K562 (cell line): ENCODE results near the gene ACOX1. TPM values are rescaled to one million over a fixed set of nuclear protein-coding genes. Genes with fewer than 3 reads are reported as not detected.

Experiments used
- ATAC-seq: fragments of 200-7000 bp; cut with Tn5 transposase; 3 replicates; pipeline ENCODE4 v1.9.1; 2020; ENCODE audit warnings: moderate library complexity
- BruUV-seq: library from RNA; stranded (reverse); fragments of 400-500 nt; replicated peaks from 2 replicates; lab custom pipeline; 2021; lab: Mats Ljungman, UMichigan
- CTCF ChIA-PET: fragments of 300-600 bp; formaldehyde crosslinking; extraction: SDS; loops from one replicate; lab custom pipeline; 2021; ENCODE audit warnings: low intra/inter-chr PET ratio; lab: Yijun Ruan, JAX
- POLR2A ChIA-PET: fragments of 300-600, 350-650 bp; sonication (Branson Sonifier 250); formaldehyde crosslinking; extraction: SDS; loops from one replicate; lab custom pipeline; 2021; ENCODE audit warnings: antibody characterized with exemption, inconsistent platforms; lab: Yijun Ruan, JAX
- DNase-seq, 4 experiments: peaks; one replicate each; pipeline versions ENCODE4 v3.0.0 to v3.0.0-alpha.2; 2011 to 2018; ENCODE audit warnings: low spot score in 3 of 4, mixed read lengths in 3 of 4; ENCODE audit errors: extremely low read depth in 1 of 4
- FAIRE-seq: peaks from 2 replicates; lab custom pipeline; 2011; peaks lifted over from hg19 to GRCh38; lab: Jason Lieb, UNC
- H2AFZ ChIP-seq: 2 replicates; pipeline ENCODE4 v1.6.0; 2011; ENCODE audit warnings: low read depth, low read length, control low read depth, inconsistent platforms
- H3K27ac ChIP-seq: fragments of 200-600 bp; 3 replicates; pipeline ENCODE4 v1.8.0; 2011; ENCODE audit warnings: low read depth, mild to moderate bottlenecking, control low read depth, inconsistent platforms, low read length, moderate library complexity, mixed read lengths; ENCODE audit errors: extremely low read depth
- H3K27me3 ChIP-seq, 2 experiments: fragments of 300-600 bp in 1 of 2; 2 replicates in 1 of 2; 3 replicates in 1 of 2; pipeline versions ENCODE4 v1.6.0 to v1.8.0; 2011; ENCODE audit warnings: inconsistent platforms in 2 of 2, low read length in 2 of 2, mild to moderate bottlenecking in 1 of 2, mixed read lengths in 1 of 2, moderate library complexity in 1 of 2; ENCODE audit not compliant: control insufficient read depth in 2 of 2, insufficient read depth in 2 of 2
- H3K36me3 ChIP-seq: fragments of 300-600 bp; 3 replicates; pipeline ENCODE4 v1.8.0; 2011; ENCODE audit warnings: mild to moderate bottlenecking, low read length, inconsistent platforms; ENCODE audit not compliant: control insufficient read depth, insufficient read depth
- H3K4me1 ChIP-seq, 2 experiments: fragments of 200-600 bp in 1 of 2; replicated peaks in 1 of 2; 2 replicates in 1 of 2; 3 replicates in 1 of 2; pipeline versions ENCODE4 v1.5.1 to v1.8.0; 2011; ENCODE audit warnings: inconsistent platforms in 2 of 2, low read length in 2 of 2, mild to moderate bottlenecking in 1 of 2, mixed read lengths in 1 of 2, moderate library complexity in 1 of 2; ENCODE audit not compliant: control insufficient read depth in 2 of 2, insufficient read depth in 2 of 2
- H3K4me2 ChIP-seq: 2 replicates; pipeline ENCODE4 v1.6.1; 2011; ENCODE audit warnings: low read length, control low read depth, inconsistent platforms, mixed read lengths; ENCODE audit not compliant: insufficient read depth
- H3K4me3 ChIP-seq: fragments of 200-600 bp; sonication (generic), shearing (Covaris generic); 2 replicates; pipeline ENCODE4 v1.5.1; 2016; ENCODE audit warnings: control low read depth, inconsistent platforms
- H3K79me2 ChIP-seq: fragments of 200-600 bp; 3 replicates; pipeline ENCODE4 v1.8.0; 2011; ENCODE audit warnings: low read length, inconsistent platforms; ENCODE audit not compliant: control insufficient read depth, insufficient read depth
- H3K9ac ChIP-seq, 2 experiments: 2 replicates each; pipeline versions ENCODE4 v1.6.0 to v1.6.1; 2011; ENCODE audit warnings: low read depth in 2 of 2, low read length in 2 of 2, control low read depth in 1 of 2, inconsistent platforms in 1 of 2, mild to moderate bottlenecking in 1 of 2, mixed read lengths in 1 of 2; ENCODE audit not compliant: insufficient read depth in 1 of 2
- H3K9me1 ChIP-seq: one replicate; pipeline ENCODE4 v1.6.0; 2011; ENCODE audit warnings: inconsistent platforms, mild to moderate bottlenecking, low read length, moderate library complexity; ENCODE audit not compliant: control insufficient read depth, insufficient read depth
- H3K9me3 ChIP-seq: replicated peaks from 2 replicates; pipeline ENCODE4 v1.5.1; 2011; ENCODE audit warnings: low read depth, low read length, inconsistent platforms; ENCODE audit not compliant: control insufficient read depth, insufficient read depth
- H4K20me1 ChIP-seq: replicated peaks from 2 replicates; pipeline ENCODE4 v1.6.1; 2011; ENCODE audit warnings: low read length, inconsistent platforms, mixed read lengths; ENCODE audit not compliant: control insufficient read depth, insufficient read depth
- ATF7 ChIP-seq: fragments of 450-650 bp; IDR thresholded peaks from 2 replicates; pipeline ENCODE4 v1.7.1; 2014; ENCODE audit warnings: mild to moderate bottlenecking, moderate library complexity
- GATAD2A ChIP-seq: fragments of 450-650 bp; IDR thresholded peaks from 2 replicates; pipeline ENCODE4 v1.6.1; 2017
- MIER1 ChIP-seq: fragments of 450-650 bp; IDR thresholded peaks from 2 replicates; pipeline ENCODE4 v1.6.1; 2016; ENCODE audit warnings: antibody characterized with exemption, mild to moderate bottlenecking, low read depth
- PPARD ChIP-seq: fragments of 250-450 bp; sonication (Bioruptor Pico); IDR thresholded peaks from 2 replicates; pipeline ENCODE4 v1.8.0; 2022; ENCODE audit warnings: inconsistent platforms, mild to moderate bottlenecking, moderate library complexity
- TEAD2 ChIP-seq: fragments of 450-650 bp; IDR thresholded peaks from 2 replicates; pipeline ENCODE4 v1.6.1; 2016; ENCODE audit warnings: missing genetic modification characterization, control low read depth, missing compliant biosample characterization
- VEZF1 ChIP-seq: fragments of 200-800 bp; sonication (Bioruptor generic); IDR thresholded peaks from 2 replicates; pipeline ENCODE4 v1.6.1; 2017; ENCODE audit warnings: missing genetic modification characterization, missing compliant biosample characterization
- ZBTB26 ChIP-seq: fragments of 450-650 bp; formaldehyde crosslinking; IDR thresholded peaks from 2 replicates; pipeline ENCODE4 v1.4.0; 2022; ENCODE audit warnings: missing genetic modification characterization
- ZC3H11A ChIP-seq: IDR thresholded peaks from 2 replicates; pipeline ENCODE4 v1.6.1; 2012; ENCODE audit warnings: low read depth, low read length, improper control_type of control experiment
- whole genome bisulfite sequencing: fragments of 100-300 bp; shearing (Covaris generic); methylation state at CpG from one replicate; pipeline ENCODE4 v1.1.6; 2016; ENCODE audit warnings: low coverage, mixed read lengths; ENCODE audit not compliant: insufficient coverage; ENCODE audit errors: missing lambda C conversion rate; 5-methylcytosine and 5-hydroxymethylcytosine counted together
- in situ Hi-C: fragments of 300-500 bp; cut with MboI; formaldehyde crosslinking; loops from 4 replicates; pipeline ENCODE4 v1.15.0; 2018; ENCODE audit warnings: inconsistent platforms, mixed read lengths
- intact Hi-C: fragments of 100-400 bp; cut with micrococcal nuclease; formaldehyde crosslinking; loops from 2 replicates; pipeline ENCODE4 v1.14.2; 2022
- polyA plus RNA-seq, 8 experiments: library from polyadenylated mRNA; depleted of rRNA in 4 of 8; stranded (reverse) in 5 of 8; unstranded in 3 of 8; fragments of >200 nt; fragmentation: Nextera tagmentation in 2 of 8; fragmentation: Illumina TruSeq in 1 of 8; extraction: Ambion mirVana in 2 of 8; extraction: Trizol in 1 of 8; gene quantifications; 2 replicates each; pipeline versions ENCODE4 v1.2.1 to v1.2.3, GENCODE V29; 2011 to 2014; ENCODE audit warnings: inconsistent platforms in 1 of 8, missing spikeins in 1 of 8
- total RNA-seq, 7 experiments: library from RNA; depleted of rRNA in 6 of 7; stranded (reverse); fragments of >200 nt in 6 of 7; fragmentation: Illumina TruSeq in 2 of 7; extraction: Trizol in 2 of 7; gene quantifications; 2 replicates each; pipeline versions ENCODE4 v1.2.1 to v1.2.3, GENCODE V29; 2011 to 2021; ENCODE audit warnings: low replicate concordance in 1 of 7

ACOX1 gene
- total and polyA plus RNA-seq, 9 of the 15 experiments (the other 6 are each of a cell fraction or from before 2014, with no cell fraction given), result 7.8 to 24.1 (median 14.5) TPM

GRCh38 chr17:75987041-75987440 lies 8.1 kb upstream of the ACOX1 start:
- no peak overlapping the region for H2AFZ ChIP-seq
- H3K9ac ChIP-seq, result no peak overlapping the region
- H3K27me3 ChIP-seq, result no peaks in the 10 kb centered on the region
- no peak overlapping the region for H3K27ac ChIP-seq
- POLR2A ChIA-PET, result interaction anchor here (1.1 kb wide), 2 partner anchors 22 to 193 kb away, joined by 3 read pairs; no protein-coding TSS in a partner anchor
- no peak for TF ChIP-seq VEZF1
- no peak for TF ChIP-seq ATF7
- no peak for TF ChIP-seq ZBTB26 (CRISPR knock-in tag)
- no peak for TF ChIP-seq PPARD
- no peak for TF ChIP-seq TEAD2 (tag)
- no peak for TF ChIP-seq MIER1
- TF ChIP-seq ZC3H11A, result no peak
- TF ChIP-seq GATAD2A, result no peak
- TF ChIP-seq, all 486 proteins: peak for 0
- Histone ChIP-seq H3K36me3 (peaks cover 18% of the 10 kb centered on the region; the same call in 2 of the 3 replicates), H3K79me2 (peaks cover 2% of the 10 kb centered on the region; the same call in 1 of the 3 replicates), H3K4me1 (peaks cover 4 to 18% of the 10 kb centered on the region in 2 experiments), H3K4me3 (no peak overlapping the region), H3K9me1 (no peaks in the 10 kb centered on the region), H3K4me2 (no peak overlapping the region), H4K20me1 (no peaks in the 10 kb centered on the region), H3K9me3 (no peaks in the 10 kb centered on the region)
- intact Hi-C loops (loop anchor here (5.0 kb wide), 1 partner anchor 80 kb away; no protein-coding TSS in a partner anchor), in situ Hi-C loops (no loop called here)
- CTCF ChIA-PET, result no interaction called here
- ATAC-seq (no peak), FAIRE-seq (no peak), DNase-seq (no peak)
- WGBS, result 68% methylated on average over 4 of the region's 4 CpGs
- BruUV-seq, result no TSS peak
